Esophagus squamous epithelium (tissue), 5 donors: ENCODE results near the gene BARX2. TPM values are rescaled to one million over a fixed set of nuclear protein-coding genes. Genes with fewer than 3 reads are reported as not detected.

Experiments
- DNase-seq: peaks from one replicate; lab custom pipeline; 2025; lab: John Stamatoyannopoulos, UW
- H3K27ac ChIP-seq, 4 donors: fragments of 200-600 bp; sonication (generic); one replicate each; pipeline ENCODE4 v1.5.1; 2016 to 2019; ENCODE audit warnings: mild to moderate bottlenecking in 1 of 4
- H3K27me3 ChIP-seq, 4 donors: fragments of 200-600 bp; sonication (generic); 1 replicate in 3 of 4; 2 replicates in 1 of 4; pipeline versions ENCODE4 v1.5.1 to v1.6.0; 2017 to 2021; ENCODE audit warnings: antibody characterized with exemption in 1 of 4
- H3K36me3 ChIP-seq, 3 donors: fragments of 200-600 bp; sonication (generic); one replicate each; pipeline ENCODE4 v1.5.1; 2016 to 2019
- H3K4me1 ChIP-seq, 3 donors: fragments of 200-600 bp; sonication (generic); one replicate each; pipeline ENCODE4 v1.5.1; 2017 to 2019
- H3K4me3 ChIP-seq, 4 donors: fragments of 200-600 bp; sonication (generic); 1 replicate in 3 of 4; 2 replicates in 1 of 4; pipeline ENCODE4 v1.5.1; 2016 to 2019; ENCODE audit warnings: mild to moderate bottlenecking in 2 of 4, moderate library complexity in 1 of 4
- H3K9me3 ChIP-seq, 3 donors: fragments of 200-600 bp; sonication (generic); one replicate each; pipeline ENCODE4 v1.5.1; 2016 to 2019
- CTCF ChIP-seq, 6 experiments: fragments of 450-650 bp in 4 of 6; fragments of 200-600 bp in 2 of 6; sonication (generic) in 2 of 6; IDR thresholded peaks; one replicate each; pipeline ENCODE4 v1.5.1; 2016 to 2019; ENCODE audit warnings: antibody characterized with exemption in 6 of 6, mild to moderate bottlenecking in 4 of 6, moderate library complexity in 4 of 6
- POLR2A ChIP-seq, 4 donors: fragments of 450-650 bp; IDR thresholded peaks; one replicate each; pipeline ENCODE4 v1.6.1; 2017; ENCODE audit warnings: antibody characterized with exemption in 4 of 4, mild to moderate bottlenecking in 4 of 4, moderate library complexity in 3 of 4
- WGBS, 2 donors: methylation state at CpG; one replicate each; pipeline ENCODE4 v1.1.5; 2018; 5-methylcytosine and 5-hydroxymethylcytosine counted together
- intact Hi-C: fragments of 100-400 bp; cut with DNase I; formaldehyde crosslinking; loops from one replicate; pipeline ENCODE4 v1.15.0; 2022
- total RNA-seq, 4 donors: library from RNA; depleted of rRNA; stranded (reverse); fragments of >200 nt; gene quantifications; one replicate each; pipeline ENCODE4 v1.1.0, GENCODE V29; 2016
- donor health status: DM: yes; HTN: yes; CAD: no.

BARX2 gene
- total RNA-seq, 4 donors from 2014 or later, result 45.2 to 102 (median 57.6) TPM

- peaks cover 0 to 9% (median 0%) of the 10 kb centered on the region in 4 donors for H3K27me3 ChIP-seq
- no peaks in the 10 kb centered on the region for H3K9me3 ChIP-seq
- TF ChIP-seq CTCF (IDR thresholded peaks at IDR 0.05), result no peak
- no peaks in the 10 kb centered on the region for H3K36me3 ChIP-seq
- H3K4me1 ChIP-seq, result peaks cover 0 to 39% (median 0%) of the 10 kb centered on the region in 3 donors
- peak overlapping the region in 1 of 4 donors; percentile 13 for H3K27ac ChIP-seq
- intact Hi-C loops, result no loop called here
- no peak overlapping the region for H3K4me3 ChIP-seq
- 63 to 83% methylated on average over 4 of the region's 4 CpGs for WGBS, 2 donors
- DNase-seq, result no peak
Observed at GRCh38 chr11:129390303-129390821, 14.7 kb downstream of the BARX2 start.

GRCh38 chr11:129391360-129391759, 15.7 kb downstream of the BARX2 start:
- H3K9me3 ChIP-seq, result no peaks in the 10 kb centered on the region
- TF ChIP-seq CTCF (IDR thresholded peaks at IDR 0.05) (no peak), POLR2A (IDR thresholded peaks at IDR 0.05) (no peak)
- H3K27me3 ChIP-seq, result peaks cover 0 to 9% (median 0%) of the 10 kb centered on the region in 4 donors
- H3K4me1 ChIP-seq, result peaks cover 0 to 33% (median 0%) of the 10 kb centered on the region in 3 donors
- no peak overlapping the region for H3K4me3 ChIP-seq
- intact Hi-C loops, result no loop called here
- no peak for DNase-seq
- H3K36me3 ChIP-seq, result no peaks in the 10 kb centered on the region
- 40 to 60% methylated on average over 5 of the region's 5 CpGs for WGBS, 2 donors
- H3K27ac ChIP-seq, result peak overlapping the region in 1 of 4 donors; percentile 2

GRCh38 chr11:129391821-129392220, 16.2 kb downstream of the BARX2 start:
- Histone ChIP-seq H3K4me1 (peaks cover 0 to 32% (median 0%) of the 10 kb centered on the region in 3 donors), H3K9me3 (no peaks in the 10 kb centered on the region), H3K36me3 (no peaks in the 10 kb centered on the region), H3K27me3 (peaks cover 0 to 9% (median 0%) of the 10 kb centered on the region in 4 donors), H3K4me3 (no peak overlapping the region), H3K27ac (no peak overlapping the region)
- WGBS, 2 donors, result 62 to 67% methylated on average over 6 of the region's 6 CpGs
- intact Hi-C loops, result no loop called here
- TF ChIP-seq CTCF (IDR thresholded peaks at IDR 0.05) (no peak), POLR2A (IDR thresholded peaks at IDR 0.05) (no peak)
- DNase-seq, result no peak

DNA sequence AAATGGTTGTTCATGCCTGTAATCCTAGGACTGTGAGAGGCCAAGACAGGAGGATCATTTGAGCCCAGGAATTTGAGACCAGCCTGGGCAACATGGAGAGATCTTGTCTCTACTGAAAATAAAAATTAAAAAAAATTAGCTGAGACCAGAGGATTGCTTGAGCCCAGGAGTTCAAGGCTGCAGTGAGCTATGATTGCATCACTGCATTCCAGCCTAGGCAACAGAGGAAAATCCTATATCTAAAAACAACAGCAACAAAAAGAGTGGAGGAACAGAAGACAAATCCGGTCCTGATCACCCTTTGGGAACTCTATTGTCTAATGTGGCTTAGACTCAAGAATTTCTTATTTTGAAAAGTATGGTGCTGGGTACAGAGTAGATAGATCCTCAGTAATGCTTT, 17.3 kb downstream of the BARX2 start:
- H3K36me3 ChIP-seq, result peaks cover 0 to 8% (median 0%) of the 10 kb centered on the region in 3 donors
- intact Hi-C loops, result no loop called here
- WGBS, 2 donors, result 55 to 76% methylated on average over 1 of the region's 1 CpG

More for the DNA sequence above, 17.3 kb downstream of the BARX2 start:
- Histone ChIP-seq H3K27me3 (peaks cover 0 to 9% (median 0%) of the 10 kb centered on the region in 4 donors), H3K27ac (no peak overlapping the region), H3K9me3 (no peaks in the 10 kb centered on the region), H3K4me1 (peaks cover 0 to 27% (median 0%) of the 10 kb centered on the region in 3 donors), H3K4me3 (no peak overlapping the region)
- DNase-seq, result no peak
- no peak for TF ChIP-seq POLR2A (IDR thresholded peaks at IDR 0.05)
- no peak for TF ChIP-seq CTCF (IDR thresholded peaks at IDR 0.05)
